ENCODE data around the gene HLA-DQB2.

- TF ChIP-seq, protein P1, sequence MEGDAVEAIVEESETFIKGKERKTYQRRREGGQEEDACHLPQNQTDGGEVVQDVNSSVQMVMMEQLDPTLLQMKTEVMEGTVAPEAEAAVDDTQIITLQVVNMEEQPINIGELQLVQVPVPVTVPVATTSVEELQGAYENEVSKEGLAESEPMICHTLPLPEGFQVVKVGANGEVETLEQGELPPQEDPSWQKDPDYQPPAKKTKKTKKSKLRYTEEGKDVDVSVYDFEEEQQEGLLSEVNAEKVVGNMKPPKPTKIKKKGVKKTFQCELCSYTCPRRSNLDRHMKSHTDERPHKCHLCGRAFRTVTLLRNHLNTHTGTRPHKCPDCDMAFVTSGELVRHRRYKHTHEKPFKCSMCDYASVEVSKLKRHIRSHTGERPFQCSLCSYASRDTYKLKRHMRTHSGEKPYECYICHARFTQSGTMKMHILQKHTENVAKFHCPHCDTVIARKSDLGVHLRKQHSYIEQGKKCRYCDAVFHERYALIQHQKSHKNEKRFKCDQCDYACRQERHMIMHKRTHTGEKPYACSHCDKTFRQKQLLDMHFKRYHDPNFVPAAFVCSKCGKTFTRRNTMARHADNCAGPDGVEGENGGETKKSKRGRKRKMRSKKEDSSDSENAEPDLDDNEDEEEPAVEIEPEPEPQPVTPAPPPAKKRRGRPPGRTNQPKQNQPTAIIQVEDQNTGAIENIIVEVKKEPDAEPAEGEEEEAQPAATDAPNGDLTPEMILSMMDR (IDR thresholded peaks at IDR 0.05) = no peak
- TF ChIP-seq EP300 (IDR thresholded peaks at IDR 0.05) = no peak
- TF ChIP-seq POLR2A (IDR thresholded peaks at IDR 0.05) = no peak
Measured at GRCh38 chr6:32764048-32764447, 716 bp upstream of the HLA-DQB2 start.
